Measurements from ENCODE around the gene GHR.

Gene GHR

DNA sequence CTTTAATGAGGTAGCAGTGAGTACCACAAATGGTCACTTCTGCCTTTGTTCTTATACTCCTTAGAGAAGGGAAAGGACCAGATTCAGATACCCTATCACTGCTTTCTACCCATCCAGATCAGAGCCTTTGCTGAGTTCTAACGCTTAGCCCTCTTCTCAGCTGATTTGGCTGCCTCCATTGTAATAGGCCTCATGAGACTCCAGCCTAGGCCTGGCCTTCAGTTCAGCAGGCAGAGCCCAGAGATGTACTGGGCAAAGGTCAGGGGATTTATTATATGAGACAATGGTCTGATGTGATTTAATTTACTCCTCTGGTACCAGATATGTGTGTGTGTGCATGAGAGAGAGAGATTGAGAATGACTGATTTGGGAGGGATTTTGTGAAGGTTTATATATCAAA lies 124.7 kb downstream of the GHR start:
- no peak overlapping the region for H3K4me3 ChIP-seq (replicated peaks; ENCODE audit: low read depth, low read length)
- DNase-seq (ENCODE audit: extremely low read depth, low read depth) = no peak
- TF ChIP-seq, protein P1, sequence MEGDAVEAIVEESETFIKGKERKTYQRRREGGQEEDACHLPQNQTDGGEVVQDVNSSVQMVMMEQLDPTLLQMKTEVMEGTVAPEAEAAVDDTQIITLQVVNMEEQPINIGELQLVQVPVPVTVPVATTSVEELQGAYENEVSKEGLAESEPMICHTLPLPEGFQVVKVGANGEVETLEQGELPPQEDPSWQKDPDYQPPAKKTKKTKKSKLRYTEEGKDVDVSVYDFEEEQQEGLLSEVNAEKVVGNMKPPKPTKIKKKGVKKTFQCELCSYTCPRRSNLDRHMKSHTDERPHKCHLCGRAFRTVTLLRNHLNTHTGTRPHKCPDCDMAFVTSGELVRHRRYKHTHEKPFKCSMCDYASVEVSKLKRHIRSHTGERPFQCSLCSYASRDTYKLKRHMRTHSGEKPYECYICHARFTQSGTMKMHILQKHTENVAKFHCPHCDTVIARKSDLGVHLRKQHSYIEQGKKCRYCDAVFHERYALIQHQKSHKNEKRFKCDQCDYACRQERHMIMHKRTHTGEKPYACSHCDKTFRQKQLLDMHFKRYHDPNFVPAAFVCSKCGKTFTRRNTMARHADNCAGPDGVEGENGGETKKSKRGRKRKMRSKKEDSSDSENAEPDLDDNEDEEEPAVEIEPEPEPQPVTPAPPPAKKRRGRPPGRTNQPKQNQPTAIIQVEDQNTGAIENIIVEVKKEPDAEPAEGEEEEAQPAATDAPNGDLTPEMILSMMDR (IDR thresholded peaks at IDR 0.05; ENCODE audit: low read depth, low read length, missing control alignments) = no peak

DNA sequence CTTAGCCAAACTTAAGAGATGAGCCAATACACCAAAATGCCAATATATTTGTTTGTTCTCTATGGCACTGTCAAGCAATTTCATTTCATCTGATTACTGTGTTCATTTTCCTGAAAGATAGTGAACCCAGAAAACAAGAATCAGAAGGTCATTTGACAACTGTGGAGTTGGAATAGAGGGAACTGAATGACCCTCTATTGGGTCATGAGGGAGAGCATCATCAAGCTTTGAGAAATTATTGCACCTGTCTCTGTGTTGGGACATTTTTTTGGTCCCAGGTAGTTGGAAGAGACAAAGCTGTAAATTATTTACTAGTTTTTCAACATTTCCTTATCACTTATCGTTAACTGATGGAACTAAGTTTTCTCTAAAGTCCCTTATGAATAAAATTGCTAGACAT lies 129.4 kb downstream of the GHR start:
- no peak overlapping the region for H3K4me3 ChIP-seq (replicated peaks; ENCODE audit: low read depth, low read length)
- no peak for DNase-seq (ENCODE audit: extremely low read depth, low read depth)
- TF ChIP-seq, protein P1 (IDR thresholded peaks at IDR 0.05; ENCODE audit: low read depth, low read length, missing control alignments) = no peak

DNA sequence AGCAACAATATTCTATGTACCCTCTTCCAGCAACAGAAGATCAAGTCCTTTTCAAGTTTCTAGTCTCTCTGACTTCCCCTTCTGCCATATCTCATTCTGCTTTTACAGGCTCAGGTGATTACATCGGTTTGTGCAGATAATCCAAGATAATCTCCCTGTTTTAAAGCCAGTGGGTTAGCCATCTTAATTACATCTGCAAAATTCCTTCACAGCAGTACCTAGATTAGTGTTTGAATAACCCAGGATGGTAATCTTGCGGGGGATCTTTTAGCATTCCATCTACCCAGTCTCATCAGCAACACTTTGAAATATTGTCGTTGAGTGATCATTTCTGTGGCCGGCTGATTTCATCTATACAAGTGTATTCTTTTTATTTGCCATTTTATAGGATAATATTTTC lies 130.2 kb downstream of the GHR start:
- H3K4me3 ChIP-seq (replicated peaks; ENCODE audit: low read depth, low read length) = no peak overlapping the region
- TF ChIP-seq, protein P1 (IDR thresholded peaks at IDR 0.05; ENCODE audit: low read depth, low read length, missing control alignments) = no peak

DNA sequence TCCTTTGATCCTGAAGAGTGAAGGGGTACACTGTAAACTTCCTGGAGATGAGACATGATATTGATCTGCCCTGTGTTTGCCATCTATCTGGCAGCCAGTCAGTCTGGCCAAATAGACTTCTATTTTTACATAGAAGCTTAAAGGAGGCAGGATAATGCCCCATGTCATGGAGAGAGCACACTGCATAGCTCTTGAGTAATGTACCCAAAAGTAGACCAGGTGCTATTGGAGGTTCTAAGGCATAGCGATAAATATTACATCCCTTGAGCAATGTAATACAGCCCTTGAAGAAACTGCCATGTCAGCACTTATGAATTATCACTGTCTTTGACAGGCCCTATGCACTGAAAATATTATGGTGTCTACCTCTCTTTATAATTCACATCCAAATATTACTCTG lies 131.8 kb downstream of the GHR start:
- no peak overlapping the region for H3K4me3 ChIP-seq (replicated peaks; ENCODE audit: low read depth, low read length)
- TF ChIP-seq, protein P1 (IDR thresholded peaks at IDR 0.05; ENCODE audit: low read depth, low read length, missing control alignments) = no peak
- no peak for DNase-seq (ENCODE audit: extremely low read depth, low read depth)

More for the DNA sequence above, 130.2 kb downstream of the GHR start:
- no peak for DNase-seq (ENCODE audit: extremely low read depth, low read depth)

DNA sequence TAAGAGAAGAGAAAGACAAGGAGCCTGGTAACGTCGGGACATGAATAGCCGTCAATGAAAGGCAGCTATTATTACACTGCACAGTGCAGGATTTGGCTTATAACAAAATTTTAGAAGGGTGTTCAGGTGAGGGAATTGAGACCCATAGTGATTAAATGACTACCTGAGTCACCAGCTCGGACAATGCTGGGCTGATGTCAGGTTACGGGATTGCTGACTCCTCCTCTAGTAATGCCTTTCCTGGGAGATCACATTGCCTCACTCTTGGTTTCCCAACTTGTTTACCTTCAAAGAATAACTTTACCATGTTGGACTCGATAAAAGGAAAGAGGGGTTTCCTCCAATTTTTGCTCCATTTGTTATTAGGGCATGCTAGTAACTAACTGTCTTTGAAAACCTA lies 132.6 kb downstream of the GHR start:
- no peak for DNase-seq (ENCODE audit: extremely low read depth, low read depth)

DNA sequence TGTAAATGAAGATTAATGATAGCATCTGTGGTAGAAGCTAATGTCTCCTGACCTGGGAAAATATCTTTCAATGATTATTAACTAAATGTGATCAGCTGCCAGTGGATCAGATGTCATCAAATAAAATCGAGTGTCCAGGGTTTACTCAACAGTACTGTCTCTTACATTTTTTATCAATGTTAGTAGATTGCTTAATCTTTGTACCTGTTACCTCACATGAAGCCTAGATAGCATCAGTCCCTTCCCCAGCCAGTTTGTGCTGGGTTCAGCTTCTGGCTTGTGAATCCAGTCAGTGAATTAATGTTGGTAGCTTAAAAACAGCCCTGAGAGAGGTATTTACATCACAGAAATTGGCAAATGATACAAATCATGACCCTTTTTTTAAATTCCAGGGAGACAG lies 134.4 kb downstream of the GHR start:
- H3K4me3 ChIP-seq (replicated peaks; ENCODE audit: low read depth, low read length) = no peak overlapping the region
- TF ChIP-seq, protein P1 (IDR thresholded peaks at IDR 0.05; ENCODE audit: low read depth, low read length, missing control alignments) = no peak
- no peak for DNase-seq (ENCODE audit: extremely low read depth, low read depth)

More for the DNA sequence above, 132.6 kb downstream of the GHR start:
- H3K4me3 ChIP-seq (replicated peaks; ENCODE audit: low read depth, low read length) = no peak overlapping the region
- TF ChIP-seq, protein P1 (IDR thresholded peaks at IDR 0.05; ENCODE audit: low read depth, low read length, missing control alignments) = no peak

DNA sequence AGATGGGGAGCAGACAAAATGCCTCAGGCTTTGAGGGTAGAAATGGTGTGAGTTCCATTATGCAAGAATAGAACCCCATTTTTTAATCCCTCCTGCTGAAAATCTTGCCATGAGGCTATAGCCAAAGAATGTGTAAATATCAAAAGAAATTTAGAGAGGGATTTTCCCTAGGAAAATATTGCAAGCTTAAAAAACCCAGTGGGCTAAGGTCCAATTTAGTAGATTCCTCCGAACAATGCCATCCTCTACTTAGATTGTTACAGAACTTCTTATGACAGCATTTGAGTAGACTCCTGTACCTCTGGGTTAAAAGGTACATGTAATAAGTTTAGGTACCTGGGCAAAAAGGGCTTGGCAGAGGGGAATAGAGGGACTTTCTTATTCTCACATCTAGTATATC lies 138.4 kb downstream of the GHR start:
- no peak for DNase-seq (ENCODE audit: extremely low read depth, low read depth)
- TF ChIP-seq, protein P1 (IDR thresholded peaks at IDR 0.05; ENCODE audit: low read depth, low read length, missing control alignments) = no peak
- no peak overlapping the region for H3K4me3 ChIP-seq (replicated peaks; ENCODE audit: low read depth, low read length)
